Measurements from ENCODE around the gene EMC7. TPM values are rescaled to one million over a fixed set of nuclear protein-coding genes. Genes with fewer than 3 reads are reported as not detected.

EMC7 gene
- total and polyA plus RNA-seq, 2 of the 13 experiments (the other 11 are each of a cell fraction or from before 2014, with no cell fraction given): 46.8 to 113 TPM

GRCh38 chr15:34084086-34084485 lies 17.6 kb downstream of the EMC7 start:
- ChIA-PET CTCF (ENCODE audit: low intra/inter-chr PET ratio, low total read pairs) (no interaction called here), POLR2A (no interaction called here)
- Histone ChIP-seq H3K9ac (ENCODE audit: insufficient read depth, low read depth, low read length) (no peak overlapping the region), H3K4me2 (ENCODE audit: low read depth, low read length) (no peak overlapping the region), H2AFZ (ENCODE audit: low read length) (no peak overlapping the region), H3K4me3 (replicated peaks in 1 of 3; ENCODE audit: insufficient read depth in 1 of 3, low read depth in 2 of 3, low read length in 3 of 3) (no peak overlapping the region), H3K79me2 (ENCODE audit: insufficient read depth, low read length) (no peaks in the 10 kb centered on the region), H3K27ac (ENCODE audit: extremely low read length, insufficient read depth, low read length) (no peak overlapping the region), H3K9me3 (ENCODE audit: low read length) (no peaks in the 10 kb centered on the region), H3K36me3 (replicated peaks in 1 of 2; ENCODE audit: control insufficient read depth in 1 of 2, insufficient read depth in 2 of 2, low read length in 2 of 2) (peaks cover 2 to 34% of the 10 kb centered on the region in 2 experiments; a peak in 4 of 5 replicates), H3K27me3 (ENCODE audit: control insufficient read depth in 1 of 2, insufficient read depth in 2 of 2, low read length in 2 of 2) (no peaks in the 10 kb centered on the region), H4K20me1 (ENCODE audit: insufficient read depth, low read length) (no peaks in the 10 kb centered on the region), H3K4me1 (ENCODE audit: insufficient read depth, low read length) (no peaks in the 10 kb centered on the region)
- intact Hi-C loops (cut with micrococcal nuclease; ENCODE audit: unreplicated experiment): no loop called here
- no peak for FAIRE-seq
- no peak for DNase-seq (ENCODE audit: low spot score)
- ATAC-seq: no peak
- BruUV-seq (replicated peaks): no TSS peak
- in situ Hi-C loops (cut with HindIII; ENCODE audit: extremely low pct_ligation_motif_present, low pct_unique_long_range_greater_than_20kb): no loop called here
- WGBS (ENCODE audit: low lambda C conversion rate): 92% methylated on average over 7 of the region's 7 CpGs
- TF ChIP-seq TRIM22 (IDR thresholded peaks at IDR 0.05): no peak
- TF ChIP-seq THAP8 (CRISPR knock-in tag; IDR thresholded peaks at IDR 0.05; ENCODE audit: borderline replicate concordance): no peak
- TF ChIP-seq ATRX (CRISPR knock-in tag; IDR thresholded peaks at IDR 0.05; ENCODE audit: borderline replicate concordance): no peak
- TF ChIP-seq POLR2G (IDR thresholded peaks at IDR 0.05; ENCODE audit: low read depth, low read length): no peak
- no peak for TF ChIP-seq ATF2 (CRISPR knock-in tag; IDR thresholded peaks at IDR 0.05)
- TF ChIP-seq MYC (CRISPR knock-in tag; IDR thresholded peaks at IDR 0.05; ENCODE audit: borderline replicate concordance): no peak
- no peak for TF ChIP-seq ZNF841 (CRISPR knock-in tag; IDR thresholded peaks at IDR 0.05; ENCODE audit: borderline replicate concordance)
- TF ChIP-seq HNF4G (IDR thresholded peaks at IDR 0.05; ENCODE audit: borderline replicate concordance, low read depth, low read length): no peak
- no peak for TF ChIP-seq HNF4G (CRISPR knock-in tag; IDR thresholded peaks at IDR 0.05; ENCODE audit: borderline replicate concordance, low read depth)
- TF ChIP-seq ATAD3A (CRISPR knock-in tag; IDR thresholded peaks at IDR 0.05): no peak
- TF ChIP-seq HBP1 (CRISPR knock-in tag; IDR thresholded peaks at IDR 0.05; ENCODE audit: low read depth): no peak
- TF ChIP-seq ATF3 (CRISPR knock-in tag; IDR thresholded peaks at IDR 0.05): no peak
- no peak for TF ChIP-seq U2AF2 (IDR thresholded peaks at IDR 0.05; ENCODE audit: low read depth, low read length)
- no peak for TF ChIP-seq ZBTB7A (CRISPR knock-in tag; IDR thresholded peaks at IDR 0.05)
- no peak for TF ChIP-seq TERF1 (CRISPR knock-in tag; IDR thresholded peaks at IDR 0.05)
- no peak for TF ChIP-seq ZNF83 (CRISPR knock-in tag; IDR thresholded peaks at IDR 0.05; ENCODE audit: borderline replicate concordance)
- no peak for TF ChIP-seq GZF1 (CRISPR knock-in tag; IDR thresholded peaks at IDR 0.05)
- no peak for TF ChIP-seq NRL (CRISPR knock-in tag; IDR thresholded peaks at IDR 0.05; ENCODE audit: borderline replicate concordance)
- no peak for TF ChIP-seq ZMYM4 (CRISPR knock-in tag; IDR thresholded peaks at IDR 0.05)

Data from HepG2 (cell line).